ENCODE data around the gene ZNF678. TPM values are rescaled to one million over a fixed set of nuclear protein-coding genes. Genes with fewer than 3 reads are reported as not detected.
"Not testable (repeated sequence)": the region's sequence is repeated elsewhere in the genome, so short reads cannot be mapped to it uniquely, and the experiment has no call there.

ZNF678 gene
- total RNA-seq, 1 donor from 2014 or later: 21.7 TPM

- no peak overlapping the region for H3K27ac Mint-ChIP-seq
- peaks cover 17% of the 10 kb centered on the region for H3K9me3 Mint-ChIP-seq
Measured at GRCh38 chr1:227685807-227686206, 122.5 kb downstream of the ZNF678 start.

GRCh38 chr1:227697321-227697864 is 134.0 kb downstream of the ZNF678 start:
- H3K4me1 Mint-ChIP-seq (ENCODE audit: unreplicated experiment): no peaks in the 10 kb centered on the region
- no peak for DNase-seq (ENCODE audit: extremely low spot score, unreplicated experiment)
- TF ChIP-seq CTCF (conservative IDR thresholded peaks at IDR 0.05): no peak
- peaks cover 17% of the 10 kb centered on the region for H3K9me3 Mint-ChIP-seq
- no peak overlapping the region for H3K27ac Mint-ChIP-seq
- peaks cover 5% of the 10 kb centered on the region for H3K27me3 Mint-ChIP-seq
- H3K4me3 Mint-ChIP-seq: no peak overlapping the region
- no peaks in the 10 kb centered on the region for H3K36me3 Mint-ChIP-seq

More at GRCh38 chr1:227685807-227686206, 122.5 kb downstream of the ZNF678 start:
- TF ChIP-seq CTCF (conservative IDR thresholded peaks at IDR 0.05): no peak
- H3K4me1 Mint-ChIP-seq (ENCODE audit: unreplicated experiment): no peaks in the 10 kb centered on the region
- no peaks in the 10 kb centered on the region for H3K27me3 Mint-ChIP-seq
- no peak for DNase-seq (ENCODE audit: extremely low spot score, unreplicated experiment)
- H3K36me3 Mint-ChIP-seq: no peaks in the 10 kb centered on the region
- no peak overlapping the region for H3K4me3 Mint-ChIP-seq

- H3K4me1 Mint-ChIP-seq (ENCODE audit: unreplicated experiment); H3K4me3 Mint-ChIP-seq; H3K27ac Mint-ChIP-seq; H3K36me3 Mint-ChIP-seq; DNase-seq (ENCODE audit: extremely low spot score, unreplicated experiment); H3K27me3 Mint-ChIP-seq: not testable (repeated sequence)
- peaks cover 20% of the 10 kb centered on the region for H3K9me3 Mint-ChIP-seq
Measured at GRCh38 chr1:227701631-227702030, 138.3 kb downstream of the ZNF678 start.

- H3K27ac Mint-ChIP-seq: no peak overlapping the region
- TF ChIP-seq CTCF (conservative IDR thresholded peaks at IDR 0.05): no peak
- no peak overlapping the region for H3K4me3 Mint-ChIP-seq
- H3K4me1 Mint-ChIP-seq (ENCODE audit: unreplicated experiment): no peaks in the 10 kb centered on the region
- no peak for DNase-seq (ENCODE audit: extremely low spot score, unreplicated experiment)
- no peaks in the 10 kb centered on the region for H3K36me3 Mint-ChIP-seq
- peaks cover 4% of the 10 kb centered on the region for H3K9me3 Mint-ChIP-seq
- H3K27me3 Mint-ChIP-seq: no peaks in the 10 kb centered on the region
Measured at GRCh38 chr1:227707846-227708245, 144.5 kb downstream of the ZNF678 start.

- no peaks in the 10 kb centered on the region for H3K36me3 Mint-ChIP-seq
- H3K9me3 Mint-ChIP-seq: peaks cover 5% of the 10 kb centered on the region
- no peak overlapping the region for H3K27ac Mint-ChIP-seq
- H3K27me3 Mint-ChIP-seq: no peaks in the 10 kb centered on the region
- no peak for TF ChIP-seq CTCF (conservative IDR thresholded peaks at IDR 0.05)
- H3K4me1 Mint-ChIP-seq (ENCODE audit: unreplicated experiment): no peaks in the 10 kb centered on the region
- H3K4me3 Mint-ChIP-seq: no peak overlapping the region
- no peak for DNase-seq (ENCODE audit: extremely low spot score, unreplicated experiment)
Measured at GRCh38 chr1:227709451-227709850, 146.1 kb downstream of the ZNF678 start.

GRCh38 chr1:227710474-227710873 is 147.1 kb downstream of the ZNF678 start:
- H3K9me3 Mint-ChIP-seq: not testable (repeated sequence)

GRCh38 chr1:227712648-227713047 is 149.3 kb downstream of the ZNF678 start:
- Mint-ChIP-seq H3K36me3 (no peaks in the 10 kb centered on the region), H3K4me3 (no peak overlapping the region), H3K27ac (no peak overlapping the region), H3K27me3 (no peaks in the 10 kb centered on the region), H3K9me3 (peaks cover 17% of the 10 kb centered on the region), H3K4me1 (ENCODE audit: unreplicated experiment) (no peaks in the 10 kb centered on the region)
- DNase-seq (ENCODE audit: extremely low spot score, unreplicated experiment): no peak
- TF ChIP-seq CTCF (conservative IDR thresholded peaks at IDR 0.05): no peak

More at GRCh38 chr1:227710474-227710873, 147.1 kb downstream of the ZNF678 start:
- not testable (repeated sequence) for DNase-seq (ENCODE audit: extremely low spot score, unreplicated experiment); H3K27ac Mint-ChIP-seq; H3K36me3 Mint-ChIP-seq; H3K27me3 Mint-ChIP-seq; H3K4me3 Mint-ChIP-seq; H3K4me1 Mint-ChIP-seq (ENCODE audit: unreplicated experiment)
